Esophagus squamous epithelium (tissue), 5 donors: ENCODE results near the gene ITPR2. TPM values are rescaled to one million over a fixed set of nuclear protein-coding genes. Genes with fewer than 3 reads are reported as not detected.
A peak's percentile ranks its signal among the peaks of the same experiment; 100 is the strongest.

Experiments used
- DNase-seq: peaks from one replicate; lab custom pipeline; 2025; lab: John Stamatoyannopoulos, UW
- H3K27ac ChIP-seq, 4 donors: fragments of 200-600 bp; sonication (generic); one replicate each; pipeline ENCODE4 v1.5.1; 2016 to 2019; ENCODE audit warnings: mild to moderate bottlenecking in 1 of 4
- H3K27me3 ChIP-seq, 4 donors: fragments of 200-600 bp; sonication (generic); 1 replicate in 3 of 4; 2 replicates in 1 of 4; pipeline versions ENCODE4 v1.5.1 to v1.6.0; 2017 to 2021; ENCODE audit warnings: antibody characterized with exemption in 1 of 4
- H3K36me3 ChIP-seq, 3 donors: fragments of 200-600 bp; sonication (generic); one replicate each; pipeline ENCODE4 v1.5.1; 2016 to 2019
- H3K4me1 ChIP-seq, 3 donors: fragments of 200-600 bp; sonication (generic); one replicate each; pipeline ENCODE4 v1.5.1; 2017 to 2019
- H3K4me3 ChIP-seq, 4 donors: fragments of 200-600 bp; sonication (generic); 1 replicate in 3 of 4; 2 replicates in 1 of 4; pipeline ENCODE4 v1.5.1; 2016 to 2019; ENCODE audit warnings: mild to moderate bottlenecking in 2 of 4, moderate library complexity in 1 of 4
- H3K9me3 ChIP-seq, 3 donors: fragments of 200-600 bp; sonication (generic); one replicate each; pipeline ENCODE4 v1.5.1; 2016 to 2019
- CTCF ChIP-seq, 6 experiments: fragments of 450-650 bp in 4 of 6; fragments of 200-600 bp in 2 of 6; sonication (generic) in 2 of 6; IDR thresholded peaks; one replicate each; pipeline ENCODE4 v1.5.1; 2016 to 2019; ENCODE audit warnings: antibody characterized with exemption in 6 of 6, mild to moderate bottlenecking in 4 of 6, moderate library complexity in 4 of 6
- POLR2A ChIP-seq, 4 donors: fragments of 450-650 bp; IDR thresholded peaks; one replicate each; pipeline ENCODE4 v1.6.1; 2017; ENCODE audit warnings: antibody characterized with exemption in 4 of 4, mild to moderate bottlenecking in 4 of 4, moderate library complexity in 3 of 4
- WGBS, 2 donors: methylation state at CpG; one replicate each; pipeline ENCODE4 v1.1.5; 2018; 5-methylcytosine and 5-hydroxymethylcytosine counted together
- intact Hi-C: fragments of 100-400 bp; cut with DNase I; formaldehyde crosslinking; loops from one replicate; pipeline ENCODE4 v1.15.0; 2022
- small RNA-seq, 4 donors: library from RNA; depleted of rRNA; stranded (forward); fragments of <200 nt; gene quantifications; one replicate each; pipeline ENCODE3, GENCODE V24; 2016
- total RNA-seq, 4 donors: library from RNA; depleted of rRNA; stranded (reverse); fragments of >200 nt; gene quantifications; one replicate each; pipeline ENCODE4 v1.1.0, GENCODE V29; 2016
- donor health status: DM: yes; HTN: yes; CAD: no.

The ITPR2 gene
- total RNA-seq, 4 donors from 2014 or later = 30.7 to 49.3 (median 37.6) TPM

- 62% methylated on average over 2 of the region's 2 CpGs for WGBS, 2 donors
- no peak for TF ChIP-seq POLR2A (IDR thresholded peaks at IDR 0.05)
- no peak for TF ChIP-seq CTCF (IDR thresholded peaks at IDR 0.05)
Measured at GRCh38 chr12:26293612-26294011, 539.4 kb downstream of the ITPR2 start.

GRCh38 chr12:26292596-26292995 lies 540.4 kb downstream of the ITPR2 start:
- DNase-seq = no peak
- Histone ChIP-seq H3K36me3 (no peaks in the 10 kb centered on the region), H3K4me3 (no peak overlapping the region), H3K4me1 (peaks cover 0 to 12% (median 9%) of the 10 kb centered on the region in 3 donors), H3K9me3 (no peaks in the 10 kb centered on the region), H3K27me3 (no peaks in the 10 kb centered on the region), H3K27ac (no peak overlapping the region)
- intact Hi-C loops = no loop called here
- 33 to 46% methylated on average over 1 of the region's 1 CpG for WGBS, 2 donors
- TF ChIP-seq POLR2A (IDR thresholded peaks at IDR 0.05) = no peak
- TF ChIP-seq CTCF (IDR thresholded peaks at IDR 0.05) = no peak

More at GRCh38 chr12:26293612-26294011, 539.4 kb downstream of the ITPR2 start:
- no peak for DNase-seq
- Histone ChIP-seq H3K4me1 (peaks cover 0 to 6% (median 4%) of the 10 kb centered on the region in 3 donors), H3K27me3 (no peaks in the 10 kb centered on the region), H3K9me3 (no peaks in the 10 kb centered on the region), H3K36me3 (no peaks in the 10 kb centered on the region), H3K4me3 (no peak overlapping the region), H3K27ac (no peak overlapping the region)
- intact Hi-C loops = no loop called here

GRCh38 chr12:26290565-26290964 lies 542.4 kb downstream of the ITPR2 start:
- DNase-seq = no peak
- intact Hi-C loops = no loop called here
- H3K4me1 ChIP-seq = peaks cover 0 to 16% (median 11%) of the 10 kb centered on the region in 3 donors
- H3K9me3 ChIP-seq = no peaks in the 10 kb centered on the region
- H3K27me3 ChIP-seq = no peaks in the 10 kb centered on the region
- WGBS, 2 donors = 42 to 51% methylated on average over 2 of the region's 2 CpGs
- H3K36me3 ChIP-seq = no peaks in the 10 kb centered on the region
- H3K4me3 ChIP-seq = no peak overlapping the region
- no peak overlapping the region for H3K27ac ChIP-seq
- TF ChIP-seq CTCF (IDR thresholded peaks at IDR 0.05) = no peak
- TF ChIP-seq POLR2A (IDR thresholded peaks at IDR 0.05) = no peak

GRCh38 chr12:26287671-26288381 lies 545.2 kb downstream of the ITPR2 start:
- 43 to 47% methylated on average over 4 to 13 of the region's 14 CpGs for WGBS, 2 donors
- Histone ChIP-seq H3K27ac (peak overlapping the region; percentile 31 to 75 (median 56)), H3K4me1 (peaks cover 0 to 16% (median 11%) of the 10 kb centered on the region in 3 donors), H3K9me3 (no peaks in the 10 kb centered on the region), H3K4me3 (no peak overlapping the region), H3K36me3 (no peaks in the 10 kb centered on the region), H3K27me3 (no peaks in the 10 kb centered on the region)
- intact Hi-C loops = no loop called here
- TF ChIP-seq POLR2A (IDR thresholded peaks at IDR 0.05) = no peak
- no peak for TF ChIP-seq CTCF (IDR thresholded peaks at IDR 0.05)
- DNase-seq = no peak

Small RNA genes within 50 kb of the gene (small RNA-seq; reads per million reads assigned to genes)
- gene RNA5SP354 = 0 reads per million in 4 donors

Other genes with a start within 250 kb of the ITPR2 start
- gene INTS13, start 104.8 kb upstream of the ITPR2 start, total RNA-seq = 10 to 100 TPM; 16.1 to 49.7 (median 28.6) TPM
- 10 to 100 TPM; 26.6 to 65.4 (median 41.3) TPM for gene FGFR1OP2, start 105.3 kb upstream of the ITPR2 start, total RNA-seq
- 100 to 1,000 TPM in 1 of 4 donors, 10 to 100 TPM in 3; 58.2 to 122 (median 78.3) TPM for gene TM7SF3, start 181.2 kb upstream of the ITPR2 start, total RNA-seq
- gene MED21, start 189.4 kb upstream of the ITPR2 start, total RNA-seq = 10 to 100 TPM; 38.0 to 65.0 (median 55.1) TPM
- not detected for gene C12orf71, start 249.4 kb upstream of the ITPR2 start, total RNA-seq